ENCODE data around the gene GJB1.
"Not testable (repeated sequence)": the region's sequence is repeated elsewhere in the genome, so short reads cannot be mapped to it uniquely, and the experiment has no call there.

Gene GJB1

DNA sequence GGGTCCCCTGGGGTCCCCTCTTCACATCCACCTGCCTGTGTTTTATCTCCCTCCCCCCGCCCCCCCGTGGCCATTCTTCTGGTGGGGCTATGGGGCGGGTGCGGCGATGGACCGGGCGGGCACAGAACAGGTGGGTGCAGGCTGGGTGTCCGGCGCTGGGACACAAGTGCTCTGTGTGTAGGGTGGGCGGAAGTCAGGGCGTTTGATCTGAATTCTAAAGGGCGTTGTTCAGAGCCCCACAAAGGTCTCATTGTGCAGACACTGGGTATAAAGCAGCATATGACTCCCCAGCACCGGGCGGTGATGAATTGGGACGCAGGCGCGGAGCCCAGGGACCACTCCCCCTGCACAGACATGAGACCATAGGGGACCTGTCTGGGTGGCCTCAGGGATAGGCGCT is at the start of gene GJB1:
Gene GJB1, plus strand, starts transcription at position 296 of the 400 bp plus-strand sequence. CDS start 484 bp downstream, outside the sequence.
- no peak for DNase-seq (ENCODE audit: low spot score)

- DNase-seq (ENCODE audit: low spot score): no peak
Observed at GRCh38 chrX:71173440-71173839, 49.6 kb upstream of the GJB1 start.

DNA sequence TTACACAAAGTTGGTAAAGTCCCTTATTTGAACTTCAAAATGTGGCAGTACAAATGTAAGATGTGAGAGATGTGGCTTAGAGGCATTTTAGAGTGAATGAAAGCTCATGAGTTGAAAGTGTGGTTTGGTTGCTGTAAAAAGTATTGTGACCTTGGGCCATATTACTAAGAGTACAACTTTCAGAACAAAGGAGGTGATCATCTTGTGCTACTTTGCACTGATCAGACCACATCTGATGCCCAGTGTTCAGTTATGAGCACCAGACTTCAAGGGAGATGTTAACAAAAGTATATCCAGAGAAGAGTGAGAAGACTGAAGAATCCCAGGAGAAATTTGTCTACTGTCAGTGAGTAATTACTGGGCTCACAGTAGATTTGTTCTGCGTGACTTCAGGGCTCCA is 48.2 kb upstream of the GJB1 start:
- DNase-seq (ENCODE audit: low spot score): no peak

- no peak for DNase-seq (ENCODE audit: low spot score)
Observed at GRCh38 chrX:71175531-71175930, 47.5 kb upstream of the GJB1 start.

DNA sequence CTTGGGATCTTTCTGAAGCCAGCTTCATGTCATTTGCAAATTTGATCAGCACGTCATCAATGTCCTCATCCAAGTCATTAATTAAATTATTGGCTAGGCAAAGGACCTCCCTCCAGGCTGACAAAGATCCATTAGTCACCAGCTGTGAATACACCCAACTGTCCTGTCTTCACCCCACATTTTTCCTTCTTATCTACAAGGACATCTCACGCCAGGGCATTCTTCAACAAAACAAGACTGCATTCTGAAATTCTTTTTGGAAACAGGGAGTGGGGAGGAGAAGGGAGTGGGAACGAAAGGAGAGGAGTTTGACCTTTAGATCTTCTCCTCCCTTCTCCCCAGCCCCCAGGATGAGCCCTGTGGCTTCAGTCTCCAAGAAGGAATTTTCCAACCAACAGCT is 45.7 kb upstream of the GJB1 start:
- DNase-seq (ENCODE audit: low spot score): no peak

GRCh38 chrX:71178908-71179307 is 44.1 kb upstream of the GJB1 start:
- DNase-seq (ENCODE audit: low spot score): peak; percentile 75

- DNase-seq (ENCODE audit: low spot score): not testable (repeated sequence)
Observed at GRCh38 chrX:71180579-71181265, 42.3 kb upstream of the GJB1 start.

- DNase-seq (ENCODE audit: low spot score): no peak
Observed at GRCh38 chrX:71181558-71181909, 41.5 kb upstream of the GJB1 start.

GRCh38 chrX:71181910-71182799 is 40.9 kb upstream of the GJB1 start:
- DNase-seq (ENCODE audit: low spot score): peak; percentile 96

GRCh38 chrX:71182871-71183270 is 40.2 kb upstream of the GJB1 start:
- no peak for DNase-seq (ENCODE audit: low spot score)

DNA sequence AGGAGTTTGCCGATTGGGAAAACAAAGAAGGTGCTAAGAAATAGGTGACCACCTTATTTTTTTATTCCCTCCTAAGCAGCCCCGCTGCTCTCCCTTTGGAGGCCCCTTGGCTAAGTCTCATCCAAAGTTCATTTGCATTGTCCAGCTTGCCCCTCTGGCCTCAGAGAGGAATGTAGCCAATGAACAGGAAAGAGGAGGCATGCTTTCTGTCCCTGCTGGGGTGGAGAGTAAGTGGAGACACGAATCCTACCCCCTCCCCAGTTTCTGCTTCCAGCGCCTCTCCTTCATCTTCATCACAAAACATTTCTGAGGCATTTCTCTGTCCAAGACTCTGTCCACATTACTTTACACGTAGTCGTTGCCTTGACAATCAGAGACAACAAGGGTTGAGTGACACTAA is 39.7 kb upstream of the GJB1 start:
- no peak for DNase-seq (ENCODE audit: low spot score)

DNA sequence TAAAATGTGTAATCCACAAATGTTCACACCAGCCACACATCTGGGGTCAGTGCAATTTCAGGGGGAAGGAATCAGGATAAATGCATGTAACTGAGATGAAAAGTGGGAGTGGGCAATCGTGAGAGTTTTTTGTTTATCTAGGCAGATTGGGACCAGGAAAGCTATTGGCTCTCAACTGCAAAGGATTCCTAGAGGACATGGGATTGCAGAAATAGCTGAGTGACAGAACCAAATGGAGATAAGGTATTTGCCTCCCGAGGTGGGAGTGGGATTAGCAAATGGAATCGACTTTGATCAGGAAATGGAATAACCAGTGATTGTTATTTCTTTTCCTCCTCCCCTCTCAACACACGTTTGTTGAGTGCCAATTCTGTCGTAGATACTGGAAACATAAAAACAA is 38.9 kb upstream of the GJB1 start:
- DNase-seq (ENCODE audit: low spot score): no peak

GRCh38 chrX:71184803-71185495 is 38.1 kb upstream of the GJB1 start:
- DNase-seq (ENCODE audit: low spot score): no peak

DNA sequence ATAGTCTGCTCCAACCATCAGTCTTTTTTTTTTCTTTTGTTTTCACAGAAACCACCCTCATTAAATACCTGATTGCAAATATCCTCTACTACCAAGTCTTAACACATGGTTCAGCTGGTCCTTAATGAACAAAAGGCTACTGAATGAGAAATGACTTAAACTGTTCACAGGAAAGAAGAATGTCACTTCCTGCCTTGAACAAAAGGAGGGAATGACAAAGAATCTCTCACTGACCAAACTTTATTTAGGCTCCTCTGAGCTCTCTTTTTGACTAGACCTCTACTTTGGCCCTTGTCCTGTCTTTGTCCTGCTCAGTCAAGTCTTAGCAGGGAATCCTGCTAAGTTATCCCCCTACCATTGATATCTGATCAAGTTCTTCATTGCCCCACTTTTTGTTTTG is 31.8 kb upstream of the GJB1 start:
- DNase-seq (ENCODE audit: low spot score): no peak

- DNase-seq (ENCODE audit: low spot score): no peak
Observed at GRCh38 chrX:71195964-71196649, 26.9 kb upstream of the GJB1 start.

- no peak for DNase-seq (ENCODE audit: low spot score)
Observed at GRCh38 chrX:71198066-71198465, 25.0 kb upstream of the GJB1 start.

GRCh38 chrX:71199252-71200008 is 23.6 kb upstream of the GJB1 start:
- DNase-seq (ENCODE audit: low spot score): no peak

GRCh38 chrX:71210816-71211215 is 12.2 kb upstream of the GJB1 start:
- DNase-seq (ENCODE audit: low spot score): no peak

- DNase-seq (ENCODE audit: low spot score): no peak
Observed at GRCh38 chrX:71212536-71212935, 10.5 kb upstream of the GJB1 start.

GRCh38 chrX:71214152-71214551 is 8.9 kb upstream of the GJB1 start:
- no peak for DNase-seq (ENCODE audit: low spot score)

- DNase-seq (ENCODE audit: low spot score): no peak
Observed at GRCh38 chrX:71214604-71215337, 8.3 kb upstream of the GJB1 start.
